Neural cell (in vitro differentiated cells): ENCODE measurements around the gene MTIF2.
"Not testable (repeated sequence)": the region's sequence is repeated elsewhere in the genome, so short reads cannot be mapped to it uniquely, and the experiment has no call there.

Experiments
- CTCF ChIP-seq: fragments of 450-650 bp; IDR thresholded peaks from 2 replicates; pipeline ENCODE4 v1.5.1; 2014; ENCODE audit warnings: antibody characterized with exemption, mild to moderate bottlenecking, moderate library complexity; ENCODE audit not compliant: poor library complexity, severe bottlenecking
- EZH2 ChIP-seq: fragments of 200-600, 300-800 bp; shearing (Covaris generic), sonication (generic); IDR thresholded peaks from 2 replicates; pipeline ENCODE4 v1.6.1; 2014; ENCODE audit warnings: antibody characterized with exemption, low read length, borderline replicate concordance, mild to moderate bottlenecking; ENCODE audit not compliant: insufficient read depth, poor library complexity, severe bottlenecking
- POLR2AphosphoS5 ChIP-seq: IDR thresholded peaks from 2 replicates; pipeline ENCODE4 v1.6.1; 2012
- SMC3 ChIP-seq: fragments of 450-650 bp; conservative IDR thresholded peaks from 2 replicates; pipeline ENCODE4 v1.6.1; 2014; ENCODE audit warnings: antibody characterized with exemption, mild to moderate bottlenecking, moderate library complexity; ENCODE audit not compliant: poor library complexity

GRCh38 chr2:55279214-55279835 lies 10.3 kb upstream of the MTIF2 start:
- TF ChIP-seq CTCF, SMC3, EZH2, POLR2AphosphoS5: not testable (repeated sequence)
